AG09319 (cell line): ENCODE data around the gene NNMT.
A peak's percentile ranks its signal among the peaks of the same experiment; 100 is the strongest.

Source experiments
- DNase-seq: peaks from one replicate; pipeline ENCODE4 v3.0.0-alpha.2; 2010; ENCODE audit warnings: low read depth; ENCODE audit errors: extremely low read depth
- CTCF ChIP-seq: IDR thresholded peaks from 2 replicates; pipeline ENCODE4 v1.5.1; 2011; ENCODE audit warnings: low read depth, mild to moderate bottlenecking, inconsistent platforms, low read length, moderate library complexity

Gene NNMT

GRCh38 chr11:114279792-114280546 is 16.2 kb upstream of the NNMT start:
- DNase-seq = no peak
- TF ChIP-seq CTCF = no peak

GRCh38 chr11:114280696-114281095 is 15.5 kb upstream of the NNMT start:
- peak; percentile 77 for TF ChIP-seq CTCF
- DNase-seq = peak; percentile 70

- no peak for TF ChIP-seq CTCF
- no peak for DNase-seq
These were observed 14.7 kb upstream of the NNMT start for GRCh38 chr11:114281388-114281956.

- TF ChIP-seq CTCF = no peak
- no peak for DNase-seq
These were observed 13.7 kb upstream of the NNMT start for GRCh38 chr11:114282488-114282887.

- TF ChIP-seq CTCF = no peak
- no peak for DNase-seq
These were observed 12.8 kb upstream of the NNMT start for GRCh38 chr11:114283422-114283821.

- no peak for TF ChIP-seq CTCF
- DNase-seq = no peak
These were observed 12.2 kb upstream of the NNMT start for GRCh38 chr11:114284021-114284420.

GRCh38 chr11:114284914-114285313 is 11.3 kb upstream of the NNMT start:
- TF ChIP-seq CTCF = no peak
- no peak for DNase-seq
